ENCODE results near the gene DMWD. TPM values are rescaled to one million over a fixed set of nuclear protein-coding genes. Genes with fewer than 3 reads are reported as not detected.

The DMWD gene
- total and polyA plus RNA-seq, 2 of the 13 experiments (the other 11 are each of a cell fraction or from before 2014, with no cell fraction given) = 10.3 to 14.9 TPM

GRCh38 chr19:45834970-45835369 lies 42.3 kb upstream of the DMWD start (continued):
- TF ChIP-seq STAT6 (CRISPR knock-in tag; IDR thresholded peaks at IDR 0.05; ENCODE audit: borderline replicate concordance) (no peak), ZNF570 (CRISPR knock-in tag; IDR thresholded peaks at IDR 0.05; ENCODE audit: borderline replicate concordance) (no peak), KLF15 (CRISPR knock-in tag; IDR thresholded peaks at IDR 0.05; ENCODE audit: borderline replicate concordance) (no peak), TOPORS (CRISPR knock-in tag; IDR thresholded peaks at IDR 0.05) (no peak)

GRCh38 chr19:45828945-45829344 lies 36.3 kb upstream of the DMWD start:
- ATAC-seq = no peak

More at GRCh38 chr19:45828945-45829344, 36.3 kb upstream of the DMWD start:
- H3K79me2 ChIP-seq (ENCODE audit: insufficient read depth, low read length) = no peaks in the 10 kb centered on the region
- no peak overlapping the region for H3K9ac ChIP-seq (ENCODE audit: insufficient read depth, low read depth, low read length)
- H3K36me3 ChIP-seq (replicated peaks in 1 of 2; ENCODE audit: control insufficient read depth in 1 of 2, insufficient read depth in 2 of 2, low read length in 2 of 2) = peaks cover 40 to 69% of the 10 kb centered on the region in 2 experiments
- POLR2A ChIA-PET = interaction anchor here (0.5 kb wide), 1 partner anchor 29 kb away, joined by 3 read pairs; no protein-coding TSS in a partner anchor
- in situ Hi-C loops (cut with HindIII; ENCODE audit: extremely low pct_ligation_motif_present, low pct_unique_long_range_greater_than_20kb) (no loop called here), intact Hi-C loops (cut with micrococcal nuclease; ENCODE audit: unreplicated experiment) (no loop called here)
- BruUV-seq (replicated peaks) = no TSS peak
- H2AFZ ChIP-seq (ENCODE audit: low read length) = no peak overlapping the region
- H3K9me3 ChIP-seq (ENCODE audit: low read length) = no peaks in the 10 kb centered on the region
- DNase-seq (ENCODE audit: low spot score) (no peak), FAIRE-seq (no peak)
- CTCF ChIA-PET (ENCODE audit: low intra/inter-chr PET ratio, low total read pairs) = no interaction called here
- TF ChIP-seq AGO2 (optimal IDR thresholded peaks at IDR 0.05; ENCODE audit: low read depth, low read length) (peak; percentile 75), DMTF1 (CRISPR knock-in tag; IDR thresholded peaks at IDR 0.05) (no peak), DBP (CRISPR knock-in tag; IDR thresholded peaks at IDR 0.05; ENCODE audit: not compliant biosample characterization) (no peak), ZNF251 (CRISPR knock-in tag; IDR thresholded peaks at IDR 0.05) (no peak)
- H3K27ac ChIP-seq (ENCODE audit: extremely low read length, insufficient read depth, low read length) = no peak overlapping the region
- H4K20me1 ChIP-seq (ENCODE audit: insufficient read depth, low read length) = no peaks in the 10 kb centered on the region
- H3K4me3 ChIP-seq (replicated peaks in 1 of 3; ENCODE audit: insufficient read depth in 1 of 3, low read depth in 2 of 3, low read length in 3 of 3) = no peak overlapping the region
- H3K27me3 ChIP-seq (ENCODE audit: control insufficient read depth in 1 of 2, insufficient read depth in 2 of 2, low read length in 2 of 2) = no peaks in the 10 kb centered on the region
- WGBS (ENCODE audit: low lambda C conversion rate) = 97% methylated on average over 6 of the region's 16 CpGs
- H3K4me2 ChIP-seq (ENCODE audit: low read depth, low read length) = no peak overlapping the region
- H3K4me1 ChIP-seq (ENCODE audit: insufficient read depth, low read length) = no peaks in the 10 kb centered on the region
